Measurements from ENCODE around the gene MAD1L1. TPM values are rescaled to one million over a fixed set of nuclear protein-coding genes. Genes with fewer than 3 reads are reported as not detected.

The MAD1L1 gene
- total RNA-seq, 1 donor from 2014 or later: 16.2 TPM

DNA sequence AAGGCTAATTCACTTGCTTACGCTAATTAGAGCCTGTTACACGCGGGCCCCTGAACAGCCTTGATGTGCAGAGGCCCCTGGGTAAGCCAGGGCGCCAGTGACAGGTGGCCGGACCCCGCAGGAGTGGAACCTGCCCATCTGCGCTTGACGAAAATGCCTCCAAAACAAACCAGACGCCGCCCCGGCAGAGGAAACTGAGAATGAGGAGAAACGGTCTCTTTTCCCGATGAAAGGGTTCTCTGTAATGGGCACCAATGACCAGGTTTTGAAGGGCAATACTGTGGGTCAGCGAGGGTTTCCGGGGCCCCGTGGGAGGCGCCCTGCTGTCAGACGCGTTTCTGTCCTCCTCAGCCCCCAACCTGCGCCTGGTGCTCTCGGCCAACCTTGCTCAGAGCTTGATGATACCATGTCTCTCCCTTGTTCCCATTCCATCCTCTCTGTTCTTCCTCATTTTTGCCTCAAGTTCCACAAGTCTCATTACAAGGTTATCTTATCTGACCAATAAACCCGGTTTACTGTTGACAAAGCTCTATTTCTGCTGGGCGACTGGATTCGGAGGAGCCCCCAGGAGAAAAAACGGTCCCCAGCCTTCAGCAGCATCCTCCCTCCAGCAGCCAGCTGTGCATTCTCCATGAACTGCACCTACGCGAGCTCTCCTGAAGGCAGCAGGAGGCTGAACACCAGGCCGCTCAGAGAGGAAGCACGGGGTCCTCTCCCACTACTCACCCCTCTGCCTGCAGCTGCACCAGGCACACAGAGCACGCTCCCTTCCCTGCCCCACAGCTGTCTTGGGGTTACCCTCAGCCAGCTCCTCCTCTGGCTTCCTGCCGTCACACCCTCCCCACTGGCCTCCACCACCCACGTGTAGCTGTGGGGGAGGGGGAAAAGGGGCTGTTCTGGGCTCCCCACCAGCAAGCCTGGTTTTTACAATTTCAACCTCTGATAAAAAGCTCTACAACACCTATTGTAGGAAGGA is 202.0 kb downstream of the MAD1L1 start:
- Histone ChIP-seq H3K4me3 (no peak overlapping the region), H3K9me3 (replicated peaks) (peaks cover 31% of the 10 kb centered on the region), H3K36me3 (peaks cover 4% of the 10 kb centered on the region), H3K27me3 (ENCODE audit: low read depth) (no peaks in the 10 kb centered on the region), H3K27ac (replicated peaks) (no peak overlapping the region), H3K4me1 (peaks cover 14% of the 10 kb centered on the region)
- TF ChIP-seq CTCF (IDR thresholded peaks at IDR 0.05; ENCODE audit: borderline replicate concordance): no peak
- intact Hi-C loops (cut with micrococcal nuclease): no loop called here
- peak; percentile 11 for DNase-seq

DNA sequence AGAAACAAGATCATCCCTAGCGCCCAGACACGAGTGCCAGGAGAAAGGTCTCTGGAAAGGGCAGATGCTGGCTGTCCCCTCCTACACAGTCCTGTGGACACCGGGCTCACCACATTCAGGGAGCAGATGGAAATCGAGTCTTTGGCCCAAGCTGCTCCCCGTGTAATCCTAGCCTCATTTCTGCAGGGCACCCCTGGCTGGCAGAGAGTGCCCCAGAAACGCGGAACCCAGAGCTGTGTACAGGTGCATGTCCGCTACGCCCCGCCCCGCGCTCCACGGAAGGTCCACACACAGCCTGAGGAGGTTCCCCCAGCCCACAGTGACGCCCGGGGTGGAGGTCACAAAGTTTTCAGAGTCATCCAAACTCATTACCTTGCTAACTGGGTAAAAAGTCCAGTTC is 202.8 kb downstream of the MAD1L1 start:
- Histone ChIP-seq H3K4me1 (peaks cover 14% of the 10 kb centered on the region), H3K27me3 (ENCODE audit: low read depth) (no peaks in the 10 kb centered on the region), H3K27ac (replicated peaks) (no peak overlapping the region), H3K36me3 (peaks cover 4% of the 10 kb centered on the region), H3K4me3 (no peak overlapping the region), H3K9me3 (replicated peaks) (peaks cover 39% of the 10 kb centered on the region)
- TF ChIP-seq CTCF (IDR thresholded peaks at IDR 0.05; ENCODE audit: borderline replicate concordance): no peak
- intact Hi-C loops (cut with micrococcal nuclease): no loop called here
- peak; percentile 9 for DNase-seq

DNA sequence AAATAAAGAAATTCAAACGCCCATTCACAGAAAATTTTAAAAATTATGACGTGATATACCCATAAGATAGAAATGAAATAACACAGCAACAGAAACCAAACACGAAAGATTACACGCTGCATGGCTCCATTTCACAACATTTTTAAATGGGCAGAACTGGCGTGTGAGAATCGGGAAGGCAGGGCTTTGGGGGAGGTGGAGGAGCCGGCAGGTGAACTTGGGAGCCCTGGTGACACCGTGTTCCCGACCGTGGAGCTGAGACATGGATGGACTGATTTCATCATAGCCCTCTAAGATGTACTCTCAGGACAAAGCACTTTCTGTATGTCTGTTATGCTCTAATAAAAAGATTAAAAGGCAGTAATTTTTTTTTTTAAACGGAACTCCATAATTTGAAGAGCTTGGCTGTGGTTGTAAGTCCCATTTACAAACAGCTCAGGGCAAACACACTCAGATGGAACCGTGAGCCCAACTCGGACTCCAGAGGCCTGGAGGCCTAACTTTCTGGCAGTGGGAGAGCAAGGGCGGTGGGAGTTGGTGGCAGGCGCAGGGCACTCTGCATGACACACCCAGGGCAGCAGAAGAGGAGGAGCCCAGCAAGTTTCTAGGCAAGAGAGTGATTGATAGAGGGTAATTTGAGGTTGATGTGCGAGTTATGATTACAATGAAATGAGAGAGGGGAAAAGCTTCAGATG is 203.4 kb downstream of the MAD1L1 start:
- H3K9me3 ChIP-seq (replicated peaks): peaks cover 45% of the 10 kb centered on the region
- H3K4me3 ChIP-seq: no peak overlapping the region
- peaks cover 4% of the 10 kb centered on the region for H3K36me3 ChIP-seq
- H3K27ac ChIP-seq (replicated peaks): no peak overlapping the region
- no peaks in the 10 kb centered on the region for H3K27me3 ChIP-seq (ENCODE audit: low read depth)
- no peak for TF ChIP-seq CTCF (IDR thresholded peaks at IDR 0.05; ENCODE audit: borderline replicate concordance)
- H3K4me1 ChIP-seq: peaks cover 14% of the 10 kb centered on the region
- intact Hi-C loops (cut with micrococcal nuclease): no loop called here
- peak; percentile 5 for DNase-seq

- Histone ChIP-seq H3K9me3 (replicated peaks) (peaks cover 47% of the 10 kb centered on the region), H3K27ac (replicated peaks) (no peak overlapping the region), H3K4me3 (no peak overlapping the region), H3K27me3 (ENCODE audit: low read depth) (no peaks in the 10 kb centered on the region), H3K36me3 (peaks cover 4% of the 10 kb centered on the region), H3K4me1 (peaks cover 14% of the 10 kb centered on the region)
- peak; percentile 1 for DNase-seq
- intact Hi-C loops (cut with micrococcal nuclease): no loop called here
- no peak for TF ChIP-seq CTCF (IDR thresholded peaks at IDR 0.05; ENCODE audit: borderline replicate concordance)
Observed at GRCh38 chr7:2028733-2029132, 204.0 kb downstream of the MAD1L1 start.

DNA sequence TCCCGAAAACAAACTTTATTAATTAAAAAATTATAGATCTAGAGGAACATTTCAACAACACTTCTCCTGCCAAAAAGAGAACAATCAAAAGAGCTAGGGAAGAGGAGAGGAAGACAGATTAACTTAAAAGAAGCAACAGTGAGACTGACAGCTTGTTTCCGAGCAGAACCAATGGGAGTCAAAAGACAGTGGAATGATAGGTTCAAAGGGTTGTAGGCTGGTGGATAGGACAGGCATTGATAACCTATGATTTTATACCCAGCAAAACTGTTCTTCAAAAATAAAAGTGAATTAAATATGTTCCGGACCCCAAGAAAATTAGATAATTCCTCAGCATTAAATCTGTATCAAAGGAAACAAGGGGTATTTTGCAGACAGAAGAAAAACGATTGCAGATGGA is 207.6 kb downstream of the MAD1L1 start:
- no peak for DNase-seq
- Histone ChIP-seq H3K9me3 (replicated peaks) (peaks cover 47% of the 10 kb centered on the region), H3K4me3 (no peak overlapping the region), H3K36me3 (peaks cover 4% of the 10 kb centered on the region), H3K27ac (replicated peaks) (no peak overlapping the region), H3K4me1 (peaks cover 5% of the 10 kb centered on the region), H3K27me3 (ENCODE audit: low read depth) (no peaks in the 10 kb centered on the region)
- TF ChIP-seq CTCF (IDR thresholded peaks at IDR 0.05; ENCODE audit: borderline replicate concordance): no peak
- intact Hi-C loops (cut with micrococcal nuclease): no loop called here

Measured in left ventricle myocardium inferior (tissue), 1 donor.